ENCODE data around the gene KCNAB2. TPM values are rescaled to one million over a fixed set of nuclear protein-coding genes. Genes with fewer than 3 reads are reported as not detected.

The KCNAB2 gene
- total RNA-seq, 2 donors from 2014 or later = 9.3 to 14.3 TPM

- H3K9me3 ChIP-seq = no peaks in the 10 kb centered on the region
- peaks cover 0 to 9% of the 10 kb centered on the region in 2 donors for H3K4me1 ChIP-seq
- no peak overlapping the region for H3K27ac ChIP-seq
- no peaks in the 10 kb centered on the region for H3K36me3 ChIP-seq
- no peaks in the 10 kb centered on the region for H3K27me3 ChIP-seq
- no peak overlapping the region for H3K4me3 ChIP-seq
- DNase-seq (ENCODE audit: low spot score) = no peak
- no peak for TF ChIP-seq CTCF (IDR thresholded peaks at IDR 0.05)
These were observed 2.6 kb downstream of the KCNAB2 start for GRCh38 chr1:6048179-6048867.

GRCh38 chr1:6049419-6049818, 3.7 kb downstream of the KCNAB2 start:
- Histone ChIP-seq H3K27me3 (no peaks in the 10 kb centered on the region), H3K27ac (no peak overlapping the region), H3K36me3 (no peaks in the 10 kb centered on the region), H3K9me3 (no peaks in the 10 kb centered on the region), H3K4me3 (no peak overlapping the region), H3K4me1 (peaks cover 0 to 11% of the 10 kb centered on the region in 2 donors)
- no peak for TF ChIP-seq CTCF (IDR thresholded peaks at IDR 0.05)
- no peak for DNase-seq (ENCODE audit: low spot score)

DNA sequence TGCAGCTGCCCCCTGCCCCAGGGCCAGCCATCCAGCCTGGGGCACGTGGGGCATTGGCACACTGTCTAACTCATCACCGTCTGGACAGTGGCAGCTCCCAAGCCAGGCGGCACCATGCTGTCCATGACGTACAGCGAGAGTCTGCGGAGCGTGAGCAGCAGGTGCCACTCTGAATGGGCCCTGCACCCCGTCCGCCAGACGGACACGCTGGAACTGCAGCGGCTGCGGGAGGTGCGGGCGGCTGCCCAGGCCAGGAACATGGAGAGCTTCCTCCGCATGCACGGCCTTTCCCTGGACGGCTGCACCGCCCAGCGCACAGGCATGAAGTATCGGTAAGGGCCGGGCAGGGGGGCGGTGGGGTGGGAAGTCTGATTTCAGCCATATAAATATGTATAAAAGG, 5.7 kb downstream of the KCNAB2 start:
- H3K9me3 ChIP-seq = no peaks in the 10 kb centered on the region
- TF ChIP-seq CTCF (IDR thresholded peaks at IDR 0.05) = no peak
- H3K4me1 ChIP-seq = peaks cover 0 to 11% of the 10 kb centered on the region in 2 donors
- DNase-seq (ENCODE audit: low spot score) = no peak
- no peaks in the 10 kb centered on the region for H3K36me3 ChIP-seq
- H3K27ac ChIP-seq = no peak overlapping the region
- H3K4me3 ChIP-seq = no peak overlapping the region
- no peaks in the 10 kb centered on the region for H3K27me3 ChIP-seq

- no peak overlapping the region for H3K4me3 ChIP-seq
- DNase-seq (ENCODE audit: low spot score) = peak; percentile 62
- H3K36me3 ChIP-seq = no peaks in the 10 kb centered on the region
- peak; percentile 33 to 68 for TF ChIP-seq CTCF (IDR thresholded peaks at IDR 0.05)
- no peaks in the 10 kb centered on the region for H3K27me3 ChIP-seq
- peaks cover 0 to 12% of the 10 kb centered on the region in 2 donors for H3K4me1 ChIP-seq
- no peaks in the 10 kb centered on the region for H3K9me3 ChIP-seq
- no peak overlapping the region for H3K27ac ChIP-seq
These were observed 7.0 kb downstream of the KCNAB2 start for GRCh38 chr1:6052543-6053205.

DNA sequence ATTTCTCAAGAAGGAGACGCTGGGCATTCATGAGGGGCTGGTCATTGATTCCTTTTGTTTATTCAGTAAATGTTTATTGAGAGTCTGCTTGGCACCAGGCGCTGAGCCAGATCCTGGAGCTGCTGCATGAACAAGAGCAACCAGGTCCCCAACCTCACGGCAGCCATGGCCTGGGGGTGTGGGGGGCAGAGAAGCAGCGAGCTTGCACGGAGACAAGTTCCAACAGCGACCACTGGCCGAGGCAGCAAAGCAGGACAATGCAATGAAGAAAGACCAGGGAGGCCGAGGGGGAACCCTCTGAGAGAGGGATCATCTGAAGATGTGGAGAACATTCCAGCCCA, 7.5 kb downstream of the KCNAB2 start:
- Histone ChIP-seq H3K36me3 (no peaks in the 10 kb centered on the region), H3K27ac (no peak overlapping the region), H3K27me3 (no peaks in the 10 kb centered on the region), H3K9me3 (no peaks in the 10 kb centered on the region), H3K4me1 (peaks cover 0 to 17% of the 10 kb centered on the region in 2 donors), H3K4me3 (no peak overlapping the region)
- peak in 1 of 2 donors; percentile 4 for TF ChIP-seq CTCF (IDR thresholded peaks at IDR 0.05)
- DNase-seq (ENCODE audit: low spot score) = no peak
